ENCODE measurements around the gene SELENOK. TPM values are rescaled to one million over a fixed set of nuclear protein-coding genes. Genes with fewer than 3 reads are reported as not detected.

SELENOK gene
- total and polyA plus RNA-seq, 2 donors (not counting 1 experiment from before 2014, with no cell fraction given): 27.5 to 56.1 TPM

DNA sequence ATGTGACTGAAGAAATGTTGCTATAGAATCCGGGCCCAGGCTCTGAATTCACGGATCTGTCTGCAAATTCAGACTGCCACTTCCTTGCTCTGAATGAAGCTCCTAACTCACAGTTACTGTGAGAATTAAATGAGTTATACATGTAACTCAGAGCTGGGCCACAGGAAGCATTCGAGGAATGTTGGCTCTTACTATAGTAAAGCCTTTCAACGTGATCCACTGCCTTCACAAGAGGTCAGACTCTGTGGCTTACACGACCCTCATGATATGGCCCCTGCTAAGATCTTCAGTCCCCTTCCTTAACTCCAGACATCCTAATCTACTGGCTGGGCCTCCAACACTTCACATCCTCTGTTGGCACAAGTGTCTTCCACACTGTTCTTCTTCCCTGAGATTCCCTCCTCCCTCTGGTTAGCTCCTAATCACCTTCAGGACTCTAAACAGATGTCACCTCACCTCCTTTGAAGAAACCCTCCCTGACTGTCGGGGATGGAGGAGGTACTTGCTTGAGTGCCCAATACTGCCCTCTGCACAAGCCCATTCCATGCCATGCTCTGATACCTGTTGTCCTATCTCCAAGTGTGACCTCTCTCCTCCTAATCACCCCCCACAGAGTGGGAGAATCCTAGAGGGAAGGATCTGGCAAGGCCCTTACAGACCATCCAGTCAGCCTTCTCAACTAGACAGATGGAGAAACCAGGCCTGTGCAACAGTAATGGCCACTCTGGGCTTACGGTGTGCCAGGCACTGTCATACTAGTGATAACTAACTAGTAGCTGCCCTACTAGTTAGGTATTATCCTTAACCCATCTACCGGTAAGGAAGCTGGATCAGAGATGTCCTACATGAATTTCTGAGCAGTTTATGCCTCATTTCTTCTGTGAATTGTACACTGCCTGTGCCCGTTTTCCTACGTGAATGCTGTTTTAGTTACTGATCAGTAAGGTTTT is 11.0 kb downstream of the SELENOK start:
- Histone ChIP-seq H3K4me2 (replicated peaks; ENCODE audit: low read depth, low read length, poor library complexity, severe bottlenecking) (peak overlapping the region; percentile 85), H3K4me3 (ENCODE audit: control extremely low read depth in 1 of 5, extremely low read depth in 1 of 5, insufficient read depth in 1 of 5, low read depth in 2 of 5, low read length in 4 of 5) (peak overlapping the region in 4 of 5 experiments; percentile 81 to 87 (median 86)), H3K27me3 (replicated peaks in 1 of 4; ENCODE audit: control extremely low read depth in 1 of 4, control insufficient read depth in 3 of 4, insufficient read depth in 4 of 4, low read length in 3 of 4) (no peaks in the 10 kb centered on the region), H3K9me3 (ENCODE audit: control extremely low read depth in 1 of 3, control insufficient read depth in 2 of 3, insufficient read depth in 1 of 3, low read length in 2 of 3) (no peaks in the 10 kb centered on the region), H3K4me1 (ENCODE audit: control insufficient read depth in 2 of 2, insufficient read depth in 2 of 2, low read length in 2 of 2) (peaks cover 12 to 16% of the 10 kb centered on the region in 2 donors), H3K36me3 (replicated peaks in 1 of 2; ENCODE audit: control extremely low read depth in 1 of 2, control insufficient read depth in 1 of 2, extremely low read depth in 1 of 2, insufficient read depth in 2 of 2, low read length in 1 of 2) (peaks cover 3 to 51% of the 10 kb centered on the region in 2 experiments), H2AFZ (ENCODE audit: insufficient read depth, low read depth, low read length, poor library complexity, severe bottlenecking) (peak overlapping the region; percentile 95), H3K27ac (ENCODE audit: low read length in 2 of 2) (no peak overlapping the region), H4K20me1 (ENCODE audit: control insufficient read depth, insufficient read depth, low read length, poor library complexity, severe bottlenecking) (no peaks in the 10 kb centered on the region), H3K79me2 (ENCODE audit: control insufficient read depth, insufficient read depth, low read length) (peaks cover 14% of the 10 kb centered on the region), H3K9ac (ENCODE audit: low read length) (peak overlapping the region; percentile 72)
- POLR2A ChIA-PET: interaction anchor here (2.1 kb wide), 1 partner anchor 11 kb away, joined by 9 read pairs; the partner anchor contains the start of gene SELENOK
- 87% methylated on average over 8 of the region's 10 CpGs for WGBS (ENCODE audit: insufficient coverage)
- Mint-ChIP-seq H3K9me3 (ENCODE audit: insufficient read depth) (no peaks in the 10 kb centered on the region), H3K27ac (peak overlapping the region; percentile 88), H3K27me3 (no peaks in the 10 kb centered on the region), H3K4me1 (peaks cover 29% of the 10 kb centered on the region), H3K4me3 (peak overlapping the region; percentile 97)
- intact Hi-C loops (cut with micrococcal nuclease): no loop called here
- ATAC-seq (ENCODE audit: low read depth) (no peak), DNase-seq (no peak)
- CTCF ChIA-PET: no interaction called here
- TF ChIP-seq CTCF (IDR thresholded peaks at IDR 0.05) (no peak), EZH2 (IDR thresholded peaks at IDR 0.05; ENCODE audit: borderline replicate concordance, insufficient read depth, low read depth, low read length, poor library complexity, severe bottlenecking) (no peak)
